HCT116 (cell line): Measurements from ENCODE around the gene LTB4R. TPM values are rescaled to one million over a fixed set of nuclear protein-coding genes. Genes with fewer than 3 reads are reported as not detected.

Experiments
- ATAC-seq: fragments of 200-7000 bp; cut with Tn5 transposase; 2 replicates; pipeline ENCODE4 v1.9.1; 2020; ENCODE audit warnings: mild to moderate bottlenecking, moderate library complexity
- BruUV-seq: library from RNA; stranded (reverse); fragments of 400-500 nt; replicated peaks from 2 replicates; lab custom pipeline; 2021; lab: Mats Ljungman, UMichigan
- CTCF ChIA-PET: fragments of 300-600 bp; sonication (Branson Sonifier 250); formaldehyde crosslinking; loops from one replicate; lab custom pipeline; 2021; ENCODE audit warnings: antibody characterized with exemption; lab: Charles Lee
- POLR2A ChIA-PET: fragments of 300-600, 350-600 bp; sonication (Branson Sonifier 250); formaldehyde crosslinking; loops from one replicate; lab custom pipeline; 2021; ENCODE audit warnings: antibody characterized with exemption; lab: Charles Lee
- RAD21 ChIA-PET, 2 experiments: fragments of 300-600 bp; sonication (Branson Sonifier 250); formaldehyde crosslinking; loops; one replicate each; lab custom pipeline; 2023; ENCODE audit warnings: low total read pairs in 2 of 2; ENCODE audit not compliant: uncharacterized antibody in 2 of 2, unreplicated experiment in 2 of 2, low non-redundant PET in 1 of 2; lab: Charles Lee
- DNase-seq: peaks from one replicate; pipeline ENCODE4 v3.0.0-alpha.2; 2010; ENCODE audit warnings: low read depth, low spot score
- H2AFZ ChIP-seq: fragments of 200-600 bp; shearing (Covaris generic), sonication (generic); 2 replicates; pipeline ENCODE4 v1.6.1; 2017; ENCODE audit warnings: low read depth, mixed run types, mixed read lengths, antibody characterized with exemption, low read length; ENCODE audit not compliant: poor library complexity, severe bottlenecking
- H3K27ac ChIP-seq: 2 replicates; pipeline ENCODE4 v1.5.1; 2012; ENCODE audit warnings: low read depth, low read length
- H3K27me3 ChIP-seq: fragments of 200-600 bp; sonication (generic); 2 replicates; pipeline ENCODE4 v1.6.1; 2016; ENCODE audit warnings: mixed run types, low read length, mixed read lengths; ENCODE audit not compliant: insufficient read depth
- H3K36me3 ChIP-seq, 2 experiments: fragments of 200-500 bp in 1 of 2; fragments of 200-600 bp in 1 of 2; sonication (Bioruptor generic) in 1 of 2; sonication (generic) in 1 of 2; 2 replicates each; pipeline versions ENCODE4 v1.5.1 to v1.6.1; 2014 to 2016; ENCODE audit warnings: low read length in 2 of 2, inconsistent platforms in 1 of 2, mixed read lengths in 1 of 2, mixed run types in 1 of 2; ENCODE audit not compliant: insufficient read depth in 2 of 2, control insufficient read depth in 1 of 2
- H3K4me1 ChIP-seq, 2 experiments: fragments of 200-600 bp in 1 of 2; sonication (generic) in 1 of 2; 2 replicates each; pipeline versions ENCODE4 v1.5.1 to v1.6.1; 2012 to 2017; ENCODE audit warnings: low read length in 2 of 2, inconsistent platforms in 1 of 2, mild to moderate bottlenecking in 1 of 2, mixed read lengths in 1 of 2, mixed run types in 1 of 2, moderate library complexity in 1 of 2; ENCODE audit not compliant: insufficient read depth in 2 of 2, control insufficient read depth in 1 of 2
- H3K4me2 ChIP-seq: fragments of 200-600 bp; sonication (generic); 2 replicates; pipeline ENCODE4 v1.6.1; 2017; ENCODE audit warnings: mixed run types, low read length, mixed read lengths
- H3K4me3 ChIP-seq, 2 experiments: fragments of 200-600 bp in 1 of 2; sonication (generic) in 1 of 2; replicated peaks in 1 of 2; 2 replicates each; pipeline ENCODE4 v1.5.1; 2011 to 2016; ENCODE audit warnings: low read length in 2 of 2, control low read depth in 1 of 2, low read depth in 1 of 2, mild to moderate bottlenecking in 1 of 2, mixed read lengths in 1 of 2, mixed run types in 1 of 2
- H3K79me2 ChIP-seq: fragments of 200-600 bp; sonication (generic); 2 replicates; pipeline ENCODE4 v1.6.1; 2017; ENCODE audit warnings: mild to moderate bottlenecking, mixed run types, low read length, moderate library complexity, mixed read lengths; ENCODE audit not compliant: insufficient read depth
- H3K9ac ChIP-seq: fragments of 200-600 bp; sonication (generic); 2 replicates; pipeline ENCODE4 v1.6.1; 2016; ENCODE audit warnings: low read length, mixed read lengths
- H3K9me2 ChIP-seq: fragments of 200-600 bp; sonication (generic), shearing (Covaris generic); 2 replicates; pipeline ENCODE4 v1.6.1; 2017; ENCODE audit warnings: mixed run types, mild to moderate bottlenecking, moderate library complexity; ENCODE audit not compliant: insufficient read depth
- H3K9me3 ChIP-seq, 2 experiments: fragments of 200-500 bp in 1 of 2; fragments of 200-600 bp in 1 of 2; sonication (Bioruptor generic) in 1 of 2; sonication (generic) in 1 of 2; 2 replicates each; pipeline ENCODE4 v1.6.1; 2014 to 2017; ENCODE audit warnings: low read length in 2 of 2, mixed read lengths in 2 of 2, inconsistent platforms in 1 of 2, low read depth in 1 of 2, mild to moderate bottlenecking in 1 of 2, mixed run types in 1 of 2, moderate library complexity in 1 of 2; ENCODE audit not compliant: control insufficient read depth in 1 of 2, insufficient read depth in 1 of 2
- H4K20me1 ChIP-seq: fragments of 200-600 bp; sonication (generic), shearing (Covaris generic); 2 replicates; pipeline ENCODE4 v1.6.1; 2017; ENCODE audit warnings: mixed run types, mild to moderate bottlenecking, moderate library complexity; ENCODE audit not compliant: insufficient read depth
- ATF3 ChIP-seq: IDR thresholded peaks from 2 replicates; pipeline ENCODE4 v1.6.1; 2012
- EGR1 ChIP-seq: IDR thresholded peaks from 2 replicates; pipeline ENCODE4 v1.6.1; 2012; ENCODE audit warnings: low read depth
- ELF1 ChIP-seq: IDR thresholded peaks from 2 replicates; pipeline ENCODE4 v1.6.1; 2012; ENCODE audit warnings: low read depth, borderline replicate concordance
- EZH2 ChIP-seq: fragments of 200-600 bp; sonication (generic); IDR thresholded peaks from 2 replicates; pipeline ENCODE4 v1.6.1; 2017; ENCODE audit warnings: antibody characterized with exemption, mixed run types
- EZH2phosphoT487 ChIP-seq: fragments of 200-600 bp; IDR thresholded peaks from 2 replicates; pipeline ENCODE4 v1.6.1; 2018; ENCODE audit warnings: antibody characterized with exemption, borderline replicate concordance
- JUND ChIP-seq: IDR thresholded peaks from 2 replicates; pipeline ENCODE4 v1.6.1; 2012
- POLR2A ChIP-seq: IDR thresholded peaks from 2 replicates; pipeline ENCODE4 v1.7.0; 2011; ENCODE audit warnings: borderline replicate concordance; ENCODE audit not compliant: insufficient read depth, insufficient read length; ENCODE audit errors: extremely low read depth
- POLR2AphosphoS5 ChIP-seq: IDR thresholded peaks from 2 replicates; pipeline ENCODE4 v1.6.1; 2011; ENCODE audit warnings: mild to moderate bottlenecking, low read depth, low read length, moderate library complexity
- RAD21 ChIP-seq: IDR thresholded peaks from 2 replicates; pipeline ENCODE4 v1.6.1; 2012; ENCODE audit warnings: low read depth, mild to moderate bottlenecking
- YY1 ChIP-seq: IDR thresholded peaks from 2 replicates; pipeline ENCODE4 v1.6.1; 2011; ENCODE audit warnings: low read length, low read depth, moderate library complexity, mild to moderate bottlenecking; ENCODE audit not compliant: insufficient replicate concordance; ENCODE audit errors: extremely low read depth
- ZFX ChIP-seq: fragments of 450-650 bp; IDR thresholded peaks from 2 replicates; pipeline ENCODE4 v1.6.1; 2017
- intact Hi-C: fragments of 100-400 bp; cut with micrococcal nuclease; formaldehyde crosslinking; loops from 2 replicates; pipeline ENCODE4 v1.10.0; 2022
- total RNA-seq: library from RNA; stranded (reverse); gene quantifications from one replicate; pipeline ENCODE4 v1.2.1, GENCODE V29; 2021; ENCODE audit not compliant: unreplicated experiment
- TF ChIP-seq, protein P1 (sequence below), 3 experiments: fragments of 200-600 bp in 1 of 3; sonication (generic) in 1 of 3; IDR thresholded peaks in 2 of 3; conservative IDR thresholded peaks in 1 of 3; 2 replicates each; pipeline ENCODE4 v1.5.1; 2012 to 2017; ENCODE audit warnings: low read depth in 2 of 3, low read length in 2 of 3, antibody characterized with exemption in 1 of 3, borderline replicate concordance in 1 of 3, control low read depth in 1 of 3, mild to moderate bottlenecking in 1 of 3, mixed read lengths in 1 of 3, mixed run types in 1 of 3, moderate library complexity in 1 of 3; ENCODE audit not compliant: insufficient read depth in 1 of 3

LTB4R gene
- total RNA-seq, 1 experiment from 2014 or later = 14.8 TPM

DNA sequence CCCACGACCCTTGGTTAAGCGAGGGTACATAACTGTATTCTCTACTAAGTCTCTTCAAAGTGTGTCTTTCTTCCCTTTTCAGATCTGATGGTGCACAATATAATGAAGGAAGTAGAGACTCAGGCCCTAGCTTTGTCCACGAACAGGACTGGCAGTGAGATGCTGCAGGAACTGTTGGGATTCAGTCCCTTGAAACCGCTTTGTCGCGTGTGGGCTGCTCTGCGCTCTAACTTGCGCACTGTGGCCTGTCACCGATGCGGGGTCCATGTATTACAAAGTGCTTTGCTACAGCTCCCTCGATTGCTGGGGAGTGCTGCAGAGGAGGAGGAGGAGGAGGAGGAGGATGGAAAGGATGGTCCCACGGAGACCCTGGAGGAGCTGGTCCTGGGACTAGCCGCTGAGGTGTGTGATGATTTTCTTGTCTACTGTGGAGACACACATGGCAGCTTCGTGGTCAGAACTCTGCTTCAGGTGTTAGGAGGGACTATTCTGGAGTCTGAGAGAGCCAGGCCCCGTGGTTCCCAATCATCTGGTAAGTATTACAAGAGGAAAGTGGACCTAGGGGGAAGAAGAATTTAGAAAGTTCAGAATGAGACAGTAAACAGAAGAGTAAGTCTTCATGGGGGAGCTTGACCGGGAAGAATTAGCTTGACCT lies 10.8 kb upstream of the LTB4R start:
- Histone ChIP-seq H3K79me2 (peaks cover 28% of the 10 kb centered on the region), H3K9me2 (no peaks in the 10 kb centered on the region), H3K4me3 (peak overlapping the region; percentile 66 to 80), H3K4me2 (peak overlapping the region; percentile 95), H3K27me3 (no peaks in the 10 kb centered on the region), H3K36me3 (peaks cover 37 to 45% of the 10 kb centered on the region in 2 experiments), H2AFZ (no peak overlapping the region), H3K9ac (peak overlapping the region; percentile 79), H3K9me3 (no peaks in the 10 kb centered on the region), H4K20me1 (no peaks in the 10 kb centered on the region), H3K4me1 (peaks cover 17 to 31% of the 10 kb centered on the region in 2 experiments), H3K27ac (peak overlapping the region; percentile 77)
- no TSS peak for BruUV-seq
- RAD21 ChIA-PET = interaction anchor here (0.7 to 1.8 kb wide), 3 partner anchors 57 to 131 kb away, joined by 3 to 9 read pairs (median 4); partner anchors contain the start of gene TINF2 (in 2 of the 2)
- CTCF ChIA-PET = interaction anchor here (1.1 to 4.7 kb wide), 6 partner anchors 8 to 136 kb away, joined by 3 to 71 read pairs (median 12); partner anchors contain the start of genes CIDEB and TINF2
- DNase-seq (no peak), ATAC-seq (no peak)
- TF ChIP-seq ZFX (no peak), ELF1 (no peak), JUND (no peak), EZH2phosphoT487 (no peak), POLR2AphosphoS5 (no peak), RAD21 (no peak), POLR2A (no peak), YY1 (no peak), EGR1 (no peak), EZH2 (no peak), ATF3 (no peak)
- TF ChIP-seq, protein P1, sequence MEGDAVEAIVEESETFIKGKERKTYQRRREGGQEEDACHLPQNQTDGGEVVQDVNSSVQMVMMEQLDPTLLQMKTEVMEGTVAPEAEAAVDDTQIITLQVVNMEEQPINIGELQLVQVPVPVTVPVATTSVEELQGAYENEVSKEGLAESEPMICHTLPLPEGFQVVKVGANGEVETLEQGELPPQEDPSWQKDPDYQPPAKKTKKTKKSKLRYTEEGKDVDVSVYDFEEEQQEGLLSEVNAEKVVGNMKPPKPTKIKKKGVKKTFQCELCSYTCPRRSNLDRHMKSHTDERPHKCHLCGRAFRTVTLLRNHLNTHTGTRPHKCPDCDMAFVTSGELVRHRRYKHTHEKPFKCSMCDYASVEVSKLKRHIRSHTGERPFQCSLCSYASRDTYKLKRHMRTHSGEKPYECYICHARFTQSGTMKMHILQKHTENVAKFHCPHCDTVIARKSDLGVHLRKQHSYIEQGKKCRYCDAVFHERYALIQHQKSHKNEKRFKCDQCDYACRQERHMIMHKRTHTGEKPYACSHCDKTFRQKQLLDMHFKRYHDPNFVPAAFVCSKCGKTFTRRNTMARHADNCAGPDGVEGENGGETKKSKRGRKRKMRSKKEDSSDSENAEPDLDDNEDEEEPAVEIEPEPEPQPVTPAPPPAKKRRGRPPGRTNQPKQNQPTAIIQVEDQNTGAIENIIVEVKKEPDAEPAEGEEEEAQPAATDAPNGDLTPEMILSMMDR (IDR thresholded peaks at IDR 0.05 in 2 of 3, conservative IDR thresholded peaks at IDR 0.05 in 1 of 3; ENCODE audit: borderline replicate concordance in 1 of 3, insufficient read depth in 1 of 3, low read depth in 2 of 3, low read length in 2 of 3) = no peak
- POLR2A ChIA-PET = interaction anchor here (0.8 to 3.7 kb wide), 4 partner anchors 29 to 207 kb away, joined by 3 to 30 read pairs (median 6); partner anchors contain the start of genes KHNYN, PCK2, RABGGTA and TINF2
- intact Hi-C loops = no loop called here
